ENCODE measurements around the gene P4HA2. TPM values are rescaled to one million over a fixed set of nuclear protein-coding genes. Genes with fewer than 3 reads are reported as not detected.

Gene P4HA2
- total RNA-seq, 1 experiment from 2014 or later, result 25.1 TPM

- Histone ChIP-seq H3K4me1 (ENCODE audit: control insufficient read depth, insufficient read depth, low read length) (no peaks in the 10 kb centered on the region), H3K9me3 (ENCODE audit: control insufficient read depth, insufficient read depth, low read depth, low read length) (0 out of 2 replicates have a peak, but pooled peaks cover 3% of the 10 kb centered on the region), H3K4me3 (ENCODE audit: low read depth in 2 of 2, low read length in 2 of 2) (no peak overlapping the region), H3K27ac (ENCODE audit: low read length) (no peak overlapping the region), H3K36me3 (ENCODE audit: control insufficient read depth, insufficient read depth, low read length) (no peaks in the 10 kb centered on the region), H3K27me3 (ENCODE audit: control insufficient read depth, insufficient read depth, low read length) (no peaks in the 10 kb centered on the region)
- POLR2A ChIA-PET, result no interaction called here
- TF ChIP-seq POLR2AphosphoS5 (IDR thresholded peaks at IDR 0.05; ENCODE audit: low read depth, low read length), result no peak
- no peak for TF ChIP-seq CTCF (IDR thresholded peaks at IDR 0.05)
- TF ChIP-seq, protein P1, sequence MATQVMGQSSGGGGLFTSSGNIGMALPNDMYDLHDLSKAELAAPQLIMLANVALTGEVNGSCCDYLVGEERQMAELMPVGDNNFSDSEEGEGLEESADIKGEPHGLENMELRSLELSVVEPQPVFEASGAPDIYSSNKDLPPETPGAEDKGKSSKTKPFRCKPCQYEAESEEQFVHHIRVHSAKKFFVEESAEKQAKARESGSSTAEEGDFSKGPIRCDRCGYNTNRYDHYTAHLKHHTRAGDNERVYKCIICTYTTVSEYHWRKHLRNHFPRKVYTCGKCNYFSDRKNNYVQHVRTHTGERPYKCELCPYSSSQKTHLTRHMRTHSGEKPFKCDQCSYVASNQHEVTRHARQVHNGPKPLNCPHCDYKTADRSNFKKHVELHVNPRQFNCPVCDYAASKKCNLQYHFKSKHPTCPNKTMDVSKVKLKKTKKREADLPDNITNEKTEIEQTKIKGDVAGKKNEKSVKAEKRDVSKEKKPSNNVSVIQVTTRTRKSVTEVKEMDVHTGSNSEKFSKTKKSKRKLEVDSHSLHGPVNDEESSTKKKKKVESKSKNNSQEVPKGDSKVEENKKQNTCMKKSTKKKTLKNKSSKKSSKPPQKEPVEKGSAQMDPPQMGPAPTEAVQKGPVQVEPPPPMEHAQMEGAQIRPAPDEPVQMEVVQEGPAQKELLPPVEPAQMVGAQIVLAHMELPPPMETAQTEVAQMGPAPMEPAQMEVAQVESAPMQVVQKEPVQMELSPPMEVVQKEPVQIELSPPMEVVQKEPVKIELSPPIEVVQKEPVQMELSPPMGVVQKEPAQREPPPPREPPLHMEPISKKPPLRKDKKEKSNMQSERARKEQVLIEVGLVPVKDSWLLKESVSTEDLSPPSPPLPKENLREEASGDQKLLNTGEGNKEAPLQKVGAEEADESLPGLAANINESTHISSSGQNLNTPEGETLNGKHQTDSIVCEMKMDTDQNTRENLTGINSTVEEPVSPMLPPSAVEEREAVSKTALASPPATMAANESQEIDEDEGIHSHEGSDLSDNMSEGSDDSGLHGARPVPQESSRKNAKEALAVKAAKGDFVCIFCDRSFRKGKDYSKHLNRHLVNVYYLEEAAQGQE (IDR thresholded peaks at IDR 0.05; ENCODE audit: insufficient read depth in 1 of 2, low read depth in 2 of 2, low read length in 1 of 2), result no peak
- TF ChIP-seq SIN3A (IDR thresholded peaks at IDR 0.05; ENCODE audit: borderline replicate concordance, insufficient read depth, low read depth, low read length), result no peak
- no peak for TF ChIP-seq TCF7L2 (IDR thresholded peaks at IDR 0.05; ENCODE audit: low read depth, low read length)
- in situ Hi-C loops (cut with HindIII; ENCODE audit: low pct_unique_long_range_greater_than_20kb, low sequenced_read_pairs), result no loop called here
- CTCF ChIA-PET, result interaction anchor here (0.6 to 1.7 kb wide), 13 partner anchors 10 to 1097 kb away, joined by 3 to 6 read pairs (median 4); partner anchors contain the start of gene P4HA2
- BruUV-seq (replicated peaks), result no TSS peak
- intact Hi-C loops (cut with micrococcal nuclease; ENCODE audit: unreplicated experiment), result no loop called here
- ATAC-seq (no peak), DNase-seq (ENCODE audit: low read depth, low spot score) (no peak)
Measured at GRCh38 chr5:132237670-132238069, 10.0 kb upstream of the P4HA2 start.

DNA sequence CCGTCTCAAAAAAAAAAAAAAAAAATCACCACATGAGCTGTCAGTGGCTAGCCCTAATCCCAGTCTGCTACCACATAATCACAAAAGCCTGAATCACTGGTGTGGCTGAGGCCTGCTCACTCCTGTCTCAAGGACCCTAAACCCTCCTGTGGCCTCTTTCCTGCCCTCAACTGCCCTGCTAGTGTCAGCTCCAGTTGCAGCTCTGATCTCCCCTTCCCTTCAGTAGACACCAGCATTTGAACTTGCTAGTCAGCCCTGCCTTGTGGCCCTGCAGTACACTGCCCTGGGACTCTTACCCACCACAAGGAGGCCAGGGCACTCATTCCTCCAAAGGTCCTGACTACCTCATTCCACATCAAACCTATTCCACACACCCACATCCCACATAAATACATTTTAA, 9.5 kb upstream of the P4HA2 start:
- no peak overlapping the region for H3K4me3 ChIP-seq (ENCODE audit: low read depth in 2 of 2, low read length in 2 of 2)
- H3K27ac ChIP-seq (ENCODE audit: low read length), result no peak overlapping the region
- in situ Hi-C loops (cut with HindIII; ENCODE audit: low pct_unique_long_range_greater_than_20kb, low sequenced_read_pairs), result no loop called here
- H3K9me3 ChIP-seq (ENCODE audit: control insufficient read depth, insufficient read depth, low read depth, low read length), result 0 out of 2 replicates have a peak, but pooled peaks cover 3% of the 10 kb centered on the region
- no peaks in the 10 kb centered on the region for H3K36me3 ChIP-seq (ENCODE audit: control insufficient read depth, insufficient read depth, low read length)
- DNase-seq (ENCODE audit: low read depth, low spot score) (no peak), ATAC-seq (no peak)
- ChIA-PET CTCF (interaction anchor here (1.7 kb wide), 1 partner anchor 56 kb away, joined by 6 read pairs; no protein-coding TSS in a partner anchor), POLR2A (no interaction called here)
- intact Hi-C loops (cut with micrococcal nuclease; ENCODE audit: unreplicated experiment), result no loop called here
- BruUV-seq (replicated peaks), result no TSS peak
- H3K4me1 ChIP-seq (ENCODE audit: control insufficient read depth, insufficient read depth, low read length), result no peaks in the 10 kb centered on the region
- no peak for TF ChIP-seq SIN3A (IDR thresholded peaks at IDR 0.05; ENCODE audit: borderline replicate concordance, insufficient read depth, low read depth, low read length)
- no peak for TF ChIP-seq TCF7L2 (IDR thresholded peaks at IDR 0.05; ENCODE audit: low read depth, low read length)
- TF ChIP-seq, protein P1 (IDR thresholded peaks at IDR 0.05; ENCODE audit: insufficient read depth in 1 of 2, low read depth in 2 of 2, low read length in 1 of 2), result no peak
- TF ChIP-seq CTCF (IDR thresholded peaks at IDR 0.05), result no peak
- TF ChIP-seq POLR2AphosphoS5 (IDR thresholded peaks at IDR 0.05; ENCODE audit: low read depth, low read length), result no peak
- H3K27me3 ChIP-seq (ENCODE audit: control insufficient read depth, insufficient read depth, low read length), result no peaks in the 10 kb centered on the region

Measured in Panc1 (cell line).